Measurements from ENCODE around the gene LCAT.
"Not testable (repeated sequence)": the region's sequence is repeated elsewhere in the genome, so short reads cannot be mapped to it uniquely, and the experiment has no call there.

The LCAT gene

DNA sequence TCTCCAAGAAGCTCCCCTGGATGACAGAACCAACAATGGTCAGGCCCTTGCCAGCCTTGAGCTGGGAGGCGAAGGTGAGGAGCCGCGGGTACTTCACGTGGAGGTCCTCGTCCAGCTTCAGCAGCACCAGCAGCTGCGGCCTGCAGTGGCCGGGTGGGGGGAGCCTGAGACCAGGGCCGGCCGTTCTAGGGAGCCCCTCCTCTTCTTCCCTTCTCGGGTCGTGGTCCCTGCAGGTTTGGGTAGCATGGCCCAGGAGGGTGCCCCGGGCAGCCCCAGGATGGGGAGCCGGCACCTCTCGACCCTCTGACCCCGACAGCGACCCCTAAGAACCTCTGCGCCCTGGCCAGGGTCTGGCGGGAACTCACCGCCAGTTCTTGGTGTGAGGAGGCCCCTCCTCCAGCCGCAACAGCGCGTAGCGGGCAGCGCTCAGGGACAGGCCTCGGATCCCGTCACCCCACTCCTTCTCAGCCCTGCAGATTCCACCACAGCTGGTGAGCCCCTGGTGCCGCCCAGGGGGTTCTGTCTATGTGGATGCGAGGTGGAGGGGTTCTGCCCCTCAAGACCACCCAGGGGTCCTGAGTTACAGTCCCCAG lies 3.1 kb upstream of the LCAT start:
- no peak for DNase-seq

DNA sequence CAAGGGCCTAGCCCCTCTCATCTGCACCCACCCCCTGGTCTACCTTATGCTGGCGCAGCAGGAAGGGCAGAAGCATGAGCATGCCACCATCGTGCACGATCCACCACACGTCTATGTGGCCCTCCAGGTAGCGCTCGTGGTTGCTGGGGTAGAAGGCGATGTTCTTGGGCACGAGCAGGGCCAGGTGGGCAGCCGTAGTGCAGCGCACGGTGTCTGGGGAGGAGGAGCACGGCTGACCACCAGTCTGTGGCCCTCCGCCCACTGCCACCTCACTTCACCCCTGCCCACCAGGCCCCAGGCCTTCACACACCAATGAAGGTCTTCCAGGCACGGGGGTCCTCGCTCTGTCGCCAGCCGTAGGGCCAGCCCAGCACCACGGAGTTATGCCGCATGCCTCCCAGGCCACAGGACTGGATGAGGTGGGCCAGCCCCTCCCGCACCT lies 2.2 kb upstream of the LCAT start:
- no peak for DNase-seq

DNA sequence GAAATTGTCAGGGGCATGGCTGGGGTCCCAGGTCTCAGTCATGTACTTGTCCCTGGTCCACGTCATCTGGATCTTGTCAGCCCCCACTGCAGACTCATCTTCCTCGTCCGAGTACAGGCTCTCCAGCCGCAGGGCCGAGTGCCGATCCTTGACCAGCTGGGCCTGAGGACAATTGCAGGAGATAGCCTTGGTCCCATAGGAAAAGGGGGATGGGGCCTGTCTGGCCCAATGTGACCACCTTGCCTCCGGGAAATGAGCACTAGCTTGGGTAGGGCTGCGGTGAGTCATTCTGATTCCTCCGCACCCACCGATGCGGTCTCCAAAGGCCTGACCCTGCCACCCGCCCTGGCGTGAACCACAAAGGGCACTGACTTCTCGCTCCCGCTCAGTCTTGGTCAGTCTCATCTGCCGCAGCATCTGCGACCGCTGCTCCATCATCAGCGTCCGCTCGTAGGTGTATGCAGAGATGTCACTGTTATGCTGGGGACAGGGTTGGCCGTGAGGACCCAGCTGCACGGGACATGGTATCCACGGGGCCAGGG lies 1.5 kb upstream of the LCAT start:
- no peak for DNase-seq

DNA sequence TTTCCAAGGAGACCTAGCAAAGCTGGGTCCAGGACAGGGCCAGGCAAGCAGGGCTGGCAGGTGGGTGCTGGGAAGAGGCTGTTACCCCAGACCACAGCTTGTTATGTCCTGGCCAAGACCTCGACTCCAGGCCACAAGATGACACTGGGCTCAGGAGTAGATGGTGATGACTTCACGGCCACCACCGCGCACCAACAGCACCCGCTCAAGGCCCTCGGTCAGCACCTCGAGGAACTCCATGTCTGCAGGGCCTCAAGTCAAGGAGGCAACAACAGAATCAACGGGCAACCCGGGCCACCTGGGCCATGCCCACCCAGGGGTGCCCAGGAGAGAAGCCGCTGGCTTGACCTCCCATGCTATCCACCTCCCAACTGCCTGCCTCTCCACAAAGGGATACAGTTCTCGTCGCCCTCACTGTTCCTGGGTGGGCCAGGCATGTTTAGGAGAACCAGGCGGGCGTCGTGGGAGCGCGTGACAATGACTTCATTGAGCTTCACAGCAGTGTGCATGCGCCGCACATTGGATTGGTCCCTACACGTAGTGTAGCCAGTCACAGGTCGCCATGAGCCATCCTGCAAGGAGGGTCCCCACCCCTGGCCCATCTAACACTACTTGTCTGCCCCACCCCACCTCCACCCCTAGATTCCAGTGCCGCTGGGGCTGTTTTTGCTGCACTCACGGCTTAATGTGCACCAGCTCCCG lies 921 bp upstream of the LCAT start:
- no peak for DNase-seq

DNA sequence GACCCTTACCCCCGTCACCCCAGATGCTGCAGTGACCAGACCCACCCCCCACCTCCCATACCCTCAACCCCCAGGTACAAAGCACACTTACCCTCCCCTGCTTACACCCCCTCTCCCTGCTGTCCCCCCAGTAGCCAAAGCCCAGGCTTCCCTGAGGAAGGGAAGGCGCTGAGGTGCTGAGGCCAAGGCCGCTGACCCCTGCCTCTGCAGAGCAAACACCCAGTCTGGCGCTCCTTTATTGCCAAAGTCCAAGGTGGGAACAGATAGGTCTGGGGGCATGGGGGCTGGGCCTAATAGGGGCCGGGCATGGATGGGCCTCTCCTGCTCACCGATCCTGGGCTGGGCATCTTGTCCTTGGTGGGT lies 683 bp downstream of the LCAT start:
- DNase-seq, result no peak

DNA sequence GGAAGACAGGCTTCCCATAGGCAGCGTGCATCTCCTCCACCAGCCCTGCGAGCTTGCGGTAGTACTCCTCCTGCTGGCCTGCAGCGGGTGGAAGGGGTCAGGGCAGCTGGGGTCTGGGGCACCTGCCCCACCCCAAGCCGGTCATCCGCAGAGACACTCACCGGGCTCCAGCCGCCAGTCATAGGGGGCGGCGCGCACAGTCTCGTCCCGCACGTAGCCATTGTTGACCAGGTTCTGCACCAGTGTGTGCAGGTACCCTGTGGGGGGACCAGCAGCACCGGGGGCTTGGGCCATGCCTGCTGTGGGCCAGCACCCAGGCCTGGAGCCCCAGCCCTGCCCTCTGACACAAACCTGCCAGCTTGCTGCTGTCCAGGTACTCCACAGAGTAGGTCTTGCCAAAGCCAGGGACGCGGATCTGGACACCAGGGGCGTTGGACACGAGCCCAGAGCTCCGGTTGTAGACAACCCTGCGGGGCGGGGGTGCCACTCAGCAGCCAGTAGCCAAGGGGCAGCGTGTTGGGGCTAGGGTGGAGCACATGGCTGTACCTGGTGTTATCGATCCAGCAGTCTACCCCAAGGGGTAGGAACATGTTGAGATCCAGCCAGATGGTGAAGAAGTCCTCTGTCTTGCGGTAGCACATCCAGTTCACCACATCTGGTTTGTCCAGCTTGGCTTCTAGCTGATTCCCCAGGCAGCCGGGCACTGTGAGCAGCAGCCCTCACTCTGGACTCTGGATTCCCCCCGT lies 1.2 kb downstream of the LCAT start:
- DNase-seq, result no peak

DNA sequence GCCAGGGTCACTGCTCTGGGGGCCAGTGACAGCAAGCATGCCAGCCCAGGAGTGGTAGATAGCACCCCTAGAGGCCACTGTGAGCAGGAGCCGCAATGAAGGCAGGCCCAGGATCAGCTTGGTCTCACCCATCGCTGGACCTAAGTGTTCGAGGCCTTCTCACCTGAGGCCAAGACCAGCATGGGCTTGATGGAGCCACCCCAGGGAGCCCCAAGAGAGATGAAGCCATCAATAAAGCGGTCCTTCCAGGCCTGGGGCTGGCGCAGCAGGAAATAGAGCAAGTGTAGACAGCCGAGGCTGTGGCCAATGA lies 1.8 kb downstream of the LCAT start:
- DNase-seq, result peak; percentile 10 to 31

DNA sequence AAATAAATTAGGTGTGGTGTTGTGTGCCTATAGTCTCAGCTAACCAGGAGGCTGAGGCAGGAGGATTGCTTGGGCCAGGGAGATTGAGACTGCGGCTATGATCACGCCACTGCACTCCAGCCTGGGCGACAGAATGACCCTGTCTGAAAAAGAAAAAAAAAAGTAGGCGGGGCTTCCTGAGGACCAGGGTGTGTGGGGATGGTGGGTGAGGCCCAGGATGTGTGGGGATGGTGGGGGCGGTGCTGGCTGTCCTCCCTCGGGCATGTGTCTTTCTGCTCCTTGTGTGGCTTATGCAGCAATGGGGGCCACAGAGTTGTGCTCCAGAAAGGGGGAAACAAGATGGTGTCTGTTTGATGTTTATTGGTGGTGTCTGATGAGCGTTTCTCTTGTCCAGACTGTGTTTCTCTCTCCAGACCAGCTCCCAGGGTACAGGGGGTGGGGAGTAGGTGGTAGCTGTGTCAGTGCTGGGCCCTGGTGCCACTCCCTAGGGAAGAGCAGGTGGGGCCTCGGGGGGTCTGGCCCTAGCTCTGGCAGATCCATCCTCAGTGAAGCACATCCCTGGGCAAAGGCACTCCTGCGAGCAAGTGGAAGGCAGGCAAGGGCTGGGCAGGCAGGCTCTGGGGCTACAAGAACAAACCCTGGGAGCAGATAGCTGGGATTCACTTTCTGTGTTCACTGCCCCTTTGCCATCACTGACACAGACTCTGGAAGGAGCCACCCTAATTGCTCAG lies 2.3 kb downstream of the LCAT start:
- DNase-seq, result no peak

DNA sequence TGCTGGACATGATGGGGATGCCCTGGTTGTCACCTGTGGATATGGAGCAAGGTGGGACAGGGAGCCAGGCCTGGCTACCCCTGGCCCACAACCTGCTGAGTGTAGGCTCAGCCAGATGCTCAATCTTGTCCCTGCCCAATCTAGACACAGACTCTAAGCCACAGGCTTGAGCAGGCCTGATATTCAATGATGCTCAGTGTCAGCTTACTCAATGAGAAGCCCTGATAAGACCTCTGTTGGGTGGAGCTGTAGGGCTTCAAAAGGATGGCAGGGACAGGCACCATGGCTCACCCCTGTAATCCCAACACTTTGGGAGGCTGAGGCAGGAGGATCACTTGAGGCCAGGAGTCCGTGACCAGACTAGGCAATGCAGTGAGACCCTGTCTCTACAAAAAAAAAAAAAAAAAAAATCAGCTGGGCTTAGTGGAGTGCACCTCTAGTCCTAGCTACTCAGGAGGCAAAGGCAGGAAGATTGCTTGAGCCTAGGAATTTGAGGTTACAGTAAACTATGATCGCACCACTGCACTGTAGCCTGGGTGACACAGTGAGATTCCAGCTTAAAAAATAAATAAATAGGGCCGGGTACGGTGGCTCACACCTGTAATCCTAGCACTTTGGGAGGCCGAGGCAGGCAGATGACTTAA lies 3.4 kb downstream of the LCAT start:
- no peak for DNase-seq

DNA sequence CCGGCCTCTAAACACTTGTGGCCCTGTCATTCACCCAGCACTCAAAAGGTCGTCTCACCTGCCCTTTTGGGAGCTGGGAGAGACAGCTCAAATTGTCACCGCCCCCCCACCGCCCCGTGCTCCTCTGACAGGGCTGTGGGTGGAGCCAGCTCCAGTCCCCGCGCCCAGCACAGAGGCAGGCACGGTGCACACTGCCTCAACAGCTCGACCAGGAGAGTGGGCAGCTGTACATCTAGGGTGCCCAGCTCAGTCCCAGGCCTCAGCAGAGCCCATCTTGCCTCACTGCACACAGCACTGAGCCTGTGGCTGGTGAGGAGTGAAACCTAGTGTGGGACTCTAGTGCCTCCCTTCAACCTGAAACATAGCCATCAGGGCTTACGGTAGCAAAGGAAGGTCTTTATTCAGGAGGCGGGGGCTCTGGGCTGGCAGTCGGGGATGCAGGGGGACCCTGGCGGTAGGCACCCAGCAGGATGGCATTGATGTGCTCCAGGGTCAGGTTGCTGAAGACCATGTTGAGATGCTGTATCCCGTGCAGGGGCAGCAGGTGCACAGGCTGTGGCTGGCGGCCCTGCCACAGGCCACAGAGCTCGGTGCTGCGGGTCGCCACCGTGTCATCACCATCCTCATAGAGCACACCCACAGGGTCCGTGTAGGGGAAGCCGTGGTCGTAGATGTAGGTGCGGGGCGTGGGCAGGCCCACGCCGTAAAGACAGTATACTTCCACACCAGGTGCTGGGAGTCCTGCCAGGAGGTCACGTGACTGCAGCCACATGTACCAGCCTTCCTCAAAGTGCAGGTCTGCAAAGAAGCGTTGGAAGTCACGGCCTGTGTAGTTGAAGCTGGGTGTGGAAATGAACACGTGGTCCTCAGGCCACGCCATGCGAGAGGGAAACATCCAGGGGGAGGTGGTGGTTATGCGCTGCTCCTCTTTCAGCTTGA lies 4.1 kb downstream of the LCAT start:
- peak; percentile 56 to 59 for DNase-seq

DNA sequence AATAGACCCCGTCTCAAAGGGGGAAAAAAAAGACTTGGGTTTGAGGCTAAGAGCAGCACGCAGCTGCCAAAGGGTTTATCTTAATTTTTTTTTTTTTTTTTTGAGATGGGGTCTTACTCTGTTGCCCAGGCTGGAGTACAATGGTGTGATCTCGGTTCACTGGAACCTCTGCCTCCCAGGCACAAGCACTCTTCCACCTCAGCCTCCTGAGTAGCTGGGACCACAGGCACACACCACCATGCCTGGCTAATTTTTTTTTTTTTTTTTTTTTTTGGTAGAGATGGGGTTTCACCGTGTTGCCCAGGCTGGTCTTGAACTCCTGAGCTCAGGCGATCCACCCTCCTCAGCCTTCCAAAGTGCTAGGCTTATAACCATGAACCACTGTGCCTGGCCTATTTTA lies 6.2 kb downstream of the LCAT start:
- DNase-seq, result not testable (repeated sequence)

DNA sequence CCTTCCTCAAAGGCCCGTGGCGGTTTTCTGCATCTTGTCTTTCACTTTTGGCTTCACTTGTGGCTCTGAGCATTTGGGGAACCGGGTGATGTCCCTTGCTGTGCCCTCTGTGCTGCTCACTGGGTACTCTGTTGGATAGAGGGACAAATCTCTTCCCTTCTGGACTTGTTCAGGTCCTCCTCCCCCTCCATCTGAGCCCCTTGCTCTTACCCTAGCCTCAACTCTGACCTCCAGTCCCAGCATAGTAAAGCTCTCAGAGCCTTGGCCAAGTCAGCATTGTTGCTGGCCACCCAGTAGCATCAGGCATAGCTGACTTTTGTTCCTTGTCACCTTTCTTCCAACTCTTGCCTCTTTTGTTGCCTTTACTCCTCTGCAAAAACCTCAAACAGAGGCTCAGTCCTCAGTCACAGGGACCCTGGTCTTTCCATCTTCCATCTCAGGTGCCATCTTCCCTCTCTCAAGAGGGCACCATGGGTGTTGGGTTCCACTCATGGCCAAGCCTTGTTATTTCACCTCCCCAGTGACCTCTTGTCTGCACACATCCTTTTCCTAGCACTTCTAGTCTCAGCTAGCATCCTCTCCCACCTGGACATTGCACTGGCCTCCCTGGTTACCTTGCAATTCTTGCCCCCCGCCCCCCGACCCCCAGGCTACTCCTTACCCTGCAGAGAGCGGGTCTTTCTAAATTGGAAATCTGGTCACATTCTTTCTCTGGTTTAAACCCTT lies 6.9 kb downstream of the LCAT start:
- peak; percentile 67 to 79 for DNase-seq

DNA sequence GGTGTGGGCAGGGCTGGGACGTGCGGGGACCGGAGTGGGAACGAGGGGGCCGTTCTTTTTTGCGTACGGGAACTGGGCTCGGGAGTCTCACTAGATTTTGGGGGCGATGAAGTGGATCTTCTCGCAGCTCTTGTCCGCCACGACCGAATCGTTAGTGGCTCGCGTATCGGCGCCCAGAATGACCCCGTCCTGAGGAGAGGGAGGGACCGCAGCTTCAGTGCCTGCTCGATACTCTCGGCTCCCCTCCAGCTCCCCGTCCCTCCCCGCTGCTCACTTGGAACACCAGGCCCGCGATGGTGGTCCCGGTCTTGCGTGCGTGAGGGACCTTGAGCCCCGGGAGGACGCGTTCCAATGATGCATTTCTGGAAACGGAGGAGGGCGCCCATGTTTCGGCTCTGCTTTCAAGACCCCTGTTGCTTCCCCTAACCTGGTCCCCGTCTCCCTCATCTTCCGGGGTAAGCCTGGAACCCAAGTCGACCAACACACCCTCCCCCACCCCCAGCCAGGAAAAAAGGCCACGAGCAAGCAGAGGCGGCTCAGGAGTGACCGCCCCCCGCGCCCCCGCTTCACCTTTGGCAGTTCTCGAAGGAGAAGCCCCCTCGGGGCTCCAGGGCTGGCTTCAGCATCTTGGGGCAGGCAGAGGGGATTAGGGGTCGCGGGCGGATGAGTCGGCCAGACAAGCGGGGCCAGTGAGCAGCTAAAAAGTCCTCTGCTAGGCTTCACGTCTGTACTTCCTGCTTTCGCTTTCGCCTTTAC lies 7.6 kb downstream of the LCAT start, which contains the start of gene PSMB10:
TSS of gene PSMB10 (minus strand) at position 727 of the 756 bp plus-strand sequence. CDS start at position 626, 101 bp downstream.
- DNase-seq, result no peak

DNA sequence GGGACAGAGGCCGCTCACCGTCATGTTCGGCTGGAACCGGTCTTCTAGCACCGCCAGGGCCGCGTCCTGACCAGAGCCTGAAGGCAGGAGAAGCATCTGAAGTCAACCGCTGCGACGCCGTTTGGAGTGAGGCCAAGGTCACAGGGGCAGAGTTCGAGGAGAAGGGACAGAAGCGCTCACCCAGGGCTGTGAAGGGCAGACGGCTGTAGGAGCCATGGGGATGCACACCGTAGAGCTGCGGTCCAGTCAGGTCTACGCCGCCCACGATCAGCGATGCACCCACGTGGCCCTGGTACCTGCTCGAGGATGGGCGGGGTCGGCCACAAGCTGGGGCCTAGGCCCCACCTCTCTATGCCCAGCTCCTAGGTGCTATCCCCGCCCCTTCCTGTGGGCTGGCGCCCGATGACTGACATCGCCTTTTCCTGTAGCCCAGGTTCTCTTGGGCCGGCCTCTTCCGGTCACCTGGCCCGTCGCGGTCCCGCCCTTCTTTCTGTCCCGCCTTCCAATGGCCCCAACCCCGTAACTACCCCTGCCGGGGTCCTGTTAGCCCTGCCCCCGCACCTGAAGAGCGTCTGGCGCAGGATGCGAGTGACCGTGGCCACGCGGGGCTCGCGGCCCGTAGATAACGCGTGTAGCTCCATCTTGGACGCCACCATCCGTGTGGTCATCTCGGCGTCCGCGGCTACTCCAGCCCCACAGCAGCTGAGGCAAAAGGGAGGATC lies 8.4 kb downstream of the LCAT start:
- peak; percentile 91 to 96 for DNase-seq

DNA sequence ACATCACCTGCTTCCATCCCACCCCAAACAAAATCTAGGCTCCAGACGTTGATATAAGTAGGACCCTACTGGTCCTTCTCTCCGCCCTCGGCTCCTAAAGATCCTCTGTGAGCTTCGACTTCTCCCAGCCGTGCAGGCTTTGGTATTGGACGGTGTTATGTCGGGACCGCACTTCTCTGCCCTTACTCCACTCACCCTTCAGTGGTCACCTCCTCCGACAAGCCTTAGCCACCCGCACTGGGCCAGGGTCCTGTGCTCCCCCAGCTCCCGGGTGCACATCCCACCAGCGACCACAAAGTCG lies 8.9 kb downstream of the LCAT start:
- DNase-seq, result no peak

DNA sequence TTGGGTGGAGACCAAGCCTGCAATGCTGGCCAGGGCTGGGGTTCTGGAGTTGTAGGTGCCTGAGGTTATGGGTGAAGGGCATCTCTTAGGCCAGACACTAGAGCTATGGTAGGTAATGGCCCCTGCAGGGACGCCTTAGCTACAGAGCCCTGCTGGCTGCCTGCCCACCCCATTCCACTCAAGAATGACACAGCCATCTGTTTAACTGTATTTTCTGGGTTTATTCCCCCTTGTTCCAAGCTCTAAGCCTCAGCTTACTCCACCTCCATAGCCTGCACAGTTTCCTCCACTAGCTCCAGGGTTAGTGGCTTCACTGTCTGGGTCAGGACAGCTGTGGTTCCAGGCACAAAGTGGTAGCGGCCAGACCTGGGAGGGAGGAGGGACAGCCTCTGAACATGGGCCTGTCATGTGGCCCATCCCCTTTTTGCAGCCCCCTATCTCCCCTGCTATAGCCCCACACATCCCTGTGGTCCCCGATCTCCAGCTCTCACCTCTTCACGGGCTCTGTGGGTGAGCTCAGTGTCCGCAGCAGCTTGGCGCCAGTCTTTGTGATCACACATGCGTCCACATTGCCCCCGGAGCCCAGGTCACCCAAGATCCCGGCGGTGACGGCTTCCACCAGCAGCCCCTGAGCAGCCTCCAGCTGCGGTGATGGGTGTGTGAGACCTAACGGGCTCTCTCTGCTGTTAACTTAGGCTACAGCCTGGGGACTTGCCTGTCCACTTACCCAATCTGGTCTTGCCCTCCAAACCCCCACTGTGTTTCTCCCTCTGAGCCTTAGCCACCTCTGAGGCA lies 9.4 kb downstream of the LCAT start:
- no peak for DNase-seq

DNA sequence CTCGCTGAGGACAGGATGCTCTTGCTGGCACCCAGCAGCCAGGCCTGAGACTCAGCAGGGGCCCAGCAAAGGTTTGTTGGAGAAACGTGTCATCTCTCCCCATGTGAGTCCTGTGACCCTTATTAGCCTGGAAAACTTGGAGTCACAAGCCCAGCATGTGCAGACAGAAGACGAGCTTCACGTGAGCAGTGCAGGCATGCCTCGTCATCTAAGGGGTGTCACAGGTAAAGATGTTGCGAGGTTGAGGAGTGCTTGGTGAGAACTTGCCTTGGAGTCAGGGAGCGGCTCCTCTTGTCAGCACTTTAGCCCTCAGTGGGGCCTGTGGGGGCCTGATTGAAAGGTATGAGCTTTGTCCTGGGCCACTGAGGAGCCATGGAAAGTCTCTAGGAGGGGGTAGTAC lies 10.1 kb downstream of the LCAT start:
- no peak for DNase-seq

DNA sequence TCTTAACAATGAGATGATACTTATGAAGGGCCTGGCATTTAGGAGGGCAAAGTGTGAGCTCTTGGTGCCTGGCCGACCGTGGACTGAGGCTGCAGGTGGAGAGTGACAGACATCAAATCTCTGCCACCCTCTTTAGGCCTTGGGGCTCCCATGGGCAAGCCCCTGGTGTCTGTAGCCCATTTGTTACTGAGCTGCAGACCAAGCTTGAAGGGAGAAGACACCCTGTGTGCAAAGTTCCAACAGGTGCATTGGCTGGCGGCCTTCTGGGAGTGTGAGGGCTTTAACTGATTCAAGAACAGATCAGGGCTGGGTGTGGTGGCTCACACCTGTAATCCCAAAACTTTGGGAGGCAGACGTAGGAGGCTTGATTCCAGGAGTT lies 11.5 kb downstream of the LCAT start:
- no peak for DNase-seq

All from stimulated activated CD4-positive, alpha-beta T cell treated with anti-CD3 and anti-CD28 coated beads, Interleukin-4, amount 100 ng/mL, for 4 hours (primary cell).